GM19467 (cell line): ENCODE data around the gene SLC6A12.

Experiments
- ATAC-seq: cut with Tn5 transposase; IDR thresholded peaks from one replicate; pipeline ENCODE4 v1.9.1; 2021; ENCODE audit warnings: mild to moderate bottlenecking, moderate library complexity; ENCODE audit not compliant: unreplicated experiment

Gene SLC6A12

DNA sequence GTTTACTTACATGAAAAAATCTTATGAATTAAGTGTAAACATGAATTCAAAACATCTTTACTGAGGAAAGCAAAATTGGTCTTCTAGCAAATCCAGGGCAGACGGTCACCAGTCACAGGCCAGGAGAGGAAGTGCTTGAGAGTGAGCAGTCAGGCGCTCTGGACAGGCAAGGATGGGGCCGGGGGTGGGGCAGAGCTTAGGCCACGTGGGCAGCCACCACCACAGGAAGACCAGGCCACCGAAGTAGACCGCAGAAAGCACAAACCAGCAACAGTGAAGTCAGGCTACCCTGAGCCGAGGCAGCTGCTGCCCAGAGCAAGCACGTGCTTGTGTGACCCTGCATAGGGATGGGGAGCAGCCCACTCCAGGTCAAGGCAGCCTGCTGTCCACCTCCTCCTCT, 33.5 kb downstream of the SLC6A12 start:
- ATAC-seq: no peak

DNA sequence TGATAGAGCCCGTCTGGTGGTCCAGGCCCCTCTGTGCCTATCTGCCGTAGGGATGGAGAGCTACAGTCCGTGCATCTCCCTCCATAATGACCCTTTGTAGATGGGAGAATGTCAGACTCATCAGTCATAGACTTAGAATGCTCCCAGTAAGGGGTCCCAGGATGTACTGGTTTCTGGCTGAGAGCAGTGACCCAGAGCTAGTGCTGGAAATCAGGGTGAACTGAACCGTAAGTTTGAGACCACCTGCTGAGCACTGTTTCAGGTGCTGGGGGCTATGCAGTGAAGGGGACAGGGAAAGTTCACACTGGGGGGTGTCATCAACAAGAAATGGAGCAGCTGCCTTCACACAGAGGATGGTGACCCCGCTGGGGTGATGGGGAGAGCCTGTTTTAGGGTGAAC, 34.1 kb downstream of the SLC6A12 start:
- ATAC-seq: no peak

DNA sequence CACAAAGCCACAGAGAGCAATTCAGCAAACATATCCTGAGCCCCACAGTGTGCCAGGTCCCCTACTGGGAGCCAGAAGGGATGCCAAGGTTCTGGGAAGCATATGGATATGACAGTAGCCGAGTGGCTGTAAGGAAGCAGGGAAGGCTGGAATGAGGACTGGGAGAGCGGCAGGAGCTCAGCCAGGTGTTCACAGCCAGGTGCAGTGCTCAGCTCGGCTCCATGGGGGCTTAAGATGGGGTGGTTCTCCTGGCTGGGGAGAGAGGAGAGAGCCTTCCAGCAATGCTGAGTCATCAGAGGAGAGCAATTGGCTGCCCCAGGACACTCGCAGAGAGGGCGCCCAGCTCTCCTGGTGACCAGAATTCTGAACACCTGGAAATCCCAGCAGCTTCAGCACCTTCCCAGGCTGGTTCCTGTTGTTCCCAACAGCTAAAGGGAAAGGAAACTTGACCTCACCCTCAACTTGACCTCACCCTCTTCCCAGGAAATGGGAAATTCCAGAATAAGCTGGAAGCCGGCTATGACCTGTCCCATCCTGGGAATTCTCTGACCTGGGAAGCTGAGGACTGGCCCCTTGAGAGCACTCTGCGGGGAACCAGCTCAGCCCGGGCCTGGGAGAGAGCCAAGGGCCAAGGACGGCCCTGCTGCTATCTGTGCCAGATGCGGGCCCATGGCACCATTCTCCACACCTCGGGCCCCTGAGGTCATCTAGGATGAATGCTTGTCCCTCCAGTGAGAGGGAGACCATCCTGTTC, 34.6 kb downstream of the SLC6A12 start:
- no peak for ATAC-seq

DNA sequence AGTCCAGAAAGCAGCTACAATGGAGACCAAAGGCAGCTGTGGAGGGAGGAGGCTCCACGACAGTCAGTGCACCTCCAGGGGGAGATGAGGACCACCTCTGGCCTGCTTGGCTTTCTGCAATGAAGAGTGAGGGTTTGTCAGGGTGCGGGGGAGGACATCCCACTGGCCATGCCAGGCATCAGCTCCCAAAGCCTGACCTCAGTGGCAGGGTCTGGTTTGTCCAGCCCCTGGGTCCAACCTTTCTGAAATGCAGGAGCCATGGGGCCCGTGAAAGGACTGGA, 35.2 kb downstream of the SLC6A12 start:
- ATAC-seq: no peak

DNA sequence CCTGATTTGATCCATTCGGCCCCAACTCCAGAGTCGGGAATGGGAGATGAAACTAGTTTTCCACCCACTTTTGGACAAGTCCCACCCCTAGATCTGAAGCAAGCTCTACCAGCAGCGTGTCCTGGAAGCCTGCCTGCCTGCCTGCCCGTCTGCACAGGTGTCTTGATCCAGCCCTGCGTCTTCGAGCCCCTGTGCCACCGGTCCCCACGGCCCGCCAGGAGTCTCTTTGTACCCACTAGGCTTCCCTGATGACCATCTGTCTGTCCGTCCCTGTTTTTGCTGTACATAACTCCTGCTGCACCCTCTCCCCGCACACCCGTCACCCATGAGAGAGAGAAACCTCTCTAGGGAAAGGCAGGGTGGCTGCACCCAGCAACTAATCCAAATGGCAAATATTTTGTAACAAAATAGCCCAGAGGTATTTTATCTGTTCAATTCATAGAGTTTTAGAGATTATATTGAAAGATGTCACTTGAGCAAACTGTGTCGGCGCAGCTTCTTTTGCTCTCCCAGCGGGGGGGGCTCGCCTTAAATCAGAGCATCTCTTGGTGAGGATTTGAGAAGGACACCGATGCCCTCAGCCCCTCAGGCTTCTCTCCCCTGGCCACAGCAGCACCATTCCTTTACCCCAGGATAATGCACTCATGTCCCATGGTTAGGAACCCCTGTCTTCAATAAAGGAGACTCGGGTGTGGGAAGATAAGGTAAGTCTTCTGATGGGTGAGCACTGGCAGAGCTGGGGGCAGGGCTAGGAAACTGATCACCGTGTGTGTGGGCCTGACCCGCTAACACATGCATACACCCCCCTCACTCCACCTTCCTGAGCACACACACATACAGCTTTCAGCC, 35.8 kb downstream of the SLC6A12 start:
- no peak for ATAC-seq

DNA sequence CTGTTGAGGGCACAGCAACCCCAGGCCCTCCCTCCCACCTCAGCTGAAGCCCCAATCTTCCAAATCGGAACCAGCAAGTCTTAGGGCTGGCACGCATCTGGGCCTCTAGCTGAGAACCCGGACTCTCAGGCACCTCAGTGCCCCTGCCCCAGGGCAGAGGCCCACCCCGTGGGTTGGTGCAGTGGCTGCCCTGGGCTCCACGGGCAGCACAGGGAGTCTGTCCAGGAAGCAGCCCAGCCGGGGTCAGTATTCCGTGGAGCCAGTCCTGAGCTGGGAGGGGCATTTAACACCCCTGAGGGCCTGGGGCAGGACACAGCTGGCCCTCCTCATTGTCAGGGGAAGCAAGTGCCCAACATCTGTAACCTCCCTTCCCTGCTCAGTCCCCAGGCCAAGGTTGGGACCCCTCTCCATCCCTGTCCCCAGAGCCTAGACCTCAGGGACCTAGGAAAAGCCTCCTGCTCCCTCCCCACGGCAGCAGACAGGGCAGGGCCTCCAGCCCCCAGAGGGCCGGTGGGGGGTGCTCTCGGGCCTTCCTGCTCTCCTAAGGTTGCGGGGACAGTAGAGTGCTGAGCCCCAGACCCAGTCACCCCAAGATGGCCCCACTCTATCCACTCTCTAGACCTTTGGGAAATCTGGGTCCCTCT, 36.5 kb downstream of the SLC6A12 start:
- ATAC-seq: no peak

DNA sequence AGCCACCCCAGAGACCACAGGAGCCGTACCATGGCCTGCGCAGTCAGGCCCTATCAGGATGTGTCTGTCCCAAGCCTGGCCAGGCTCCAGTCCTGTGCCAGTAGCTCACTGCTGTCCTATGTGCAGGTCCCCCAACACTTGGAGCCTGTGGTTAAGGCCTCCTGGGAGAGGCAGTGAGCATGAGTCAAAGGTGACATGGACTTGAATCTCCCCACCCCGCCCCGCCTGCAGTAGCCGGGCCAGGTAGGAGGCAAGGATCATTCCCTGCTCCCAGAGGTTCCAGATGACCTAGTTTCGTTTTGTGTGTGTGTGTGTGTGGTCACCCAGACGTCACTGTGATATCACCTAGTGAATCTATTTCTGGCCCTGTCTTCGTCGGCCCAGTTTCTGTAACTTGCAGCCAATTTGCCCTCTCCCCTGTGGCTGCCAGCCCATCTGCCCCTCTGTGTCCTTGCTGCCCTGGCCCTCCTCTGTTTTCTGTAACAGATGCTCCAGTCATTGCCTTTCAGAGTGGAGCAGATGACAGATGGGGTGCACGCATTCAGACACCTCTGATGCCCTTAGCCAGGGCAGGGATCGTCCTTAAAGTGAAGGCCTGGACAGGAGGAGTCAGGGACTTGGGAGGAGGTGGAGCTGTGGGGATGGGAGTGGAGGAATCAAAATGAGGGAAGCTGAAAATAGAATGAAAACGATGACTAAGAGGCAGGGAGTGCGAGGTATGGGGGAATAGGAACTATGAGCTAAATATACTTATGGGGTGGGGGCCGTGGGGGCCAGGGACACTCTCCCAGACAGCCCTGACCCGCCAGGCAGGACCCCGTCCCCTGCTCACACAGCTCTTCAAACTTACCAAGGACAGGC, 37.4 kb downstream of the SLC6A12 start:
- ATAC-seq: no peak

DNA sequence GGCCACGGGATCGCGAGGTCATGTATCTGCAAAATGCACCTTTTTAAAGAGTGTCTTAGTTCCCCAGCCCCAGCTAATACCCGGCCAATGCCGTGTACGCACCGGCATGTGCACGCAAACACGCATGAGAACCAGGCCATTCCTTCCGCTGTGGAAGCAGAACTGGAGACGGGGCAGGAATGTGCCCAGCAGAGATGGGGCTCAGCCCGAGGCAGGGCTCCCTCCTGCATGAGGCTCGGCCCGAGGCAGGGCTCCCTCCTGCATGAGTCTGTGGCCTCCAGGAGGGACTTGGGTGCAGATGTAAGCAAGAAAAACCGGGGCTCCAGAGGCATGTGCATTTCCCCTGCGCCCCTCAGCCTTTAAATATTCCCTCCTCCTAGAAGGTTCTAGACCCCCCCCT, 38.2 kb downstream of the SLC6A12 start:
- no peak for ATAC-seq

DNA sequence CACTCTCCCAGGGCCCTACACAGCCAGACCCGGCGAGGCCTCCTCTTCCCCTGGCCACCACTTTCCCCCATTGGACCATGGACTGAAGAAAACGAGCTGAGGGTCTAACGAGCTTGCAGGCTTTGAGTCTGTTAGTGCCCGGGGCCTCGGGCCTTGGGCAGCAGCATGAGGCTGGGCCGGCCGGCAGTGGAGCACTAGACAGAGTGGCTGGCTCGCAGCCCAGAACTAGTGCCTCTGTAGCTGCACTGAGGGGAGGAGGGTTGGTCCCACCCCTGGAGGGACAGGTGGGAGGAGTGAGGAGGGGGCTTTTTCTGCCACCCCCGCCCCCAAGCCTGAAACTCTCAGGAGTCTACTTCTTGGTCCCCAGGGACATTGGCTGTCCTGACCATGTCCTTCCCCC, 38.7 kb downstream of the SLC6A12 start:
- no peak for ATAC-seq

DNA sequence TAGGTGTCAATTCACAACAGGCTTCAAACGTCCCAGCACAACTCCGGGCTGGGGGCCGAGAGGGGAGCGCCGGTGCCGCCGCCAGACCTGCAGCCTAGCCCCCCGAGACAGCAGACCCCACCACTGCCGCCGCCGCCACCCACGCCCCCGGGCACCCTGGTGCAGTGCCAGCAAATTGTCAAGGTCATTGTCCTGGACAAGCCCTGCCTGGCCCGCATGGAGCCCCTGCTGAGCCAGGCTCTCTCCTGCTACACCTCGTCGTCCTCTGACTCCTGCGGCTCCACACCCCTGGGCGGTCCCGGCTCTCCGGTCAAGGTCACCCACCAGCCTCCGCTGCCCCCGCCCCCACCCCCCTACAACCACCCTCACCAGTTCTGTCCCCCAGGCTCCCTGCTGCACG, 39.4 kb downstream of the SLC6A12 start:
- ATAC-seq: no peak

DNA sequence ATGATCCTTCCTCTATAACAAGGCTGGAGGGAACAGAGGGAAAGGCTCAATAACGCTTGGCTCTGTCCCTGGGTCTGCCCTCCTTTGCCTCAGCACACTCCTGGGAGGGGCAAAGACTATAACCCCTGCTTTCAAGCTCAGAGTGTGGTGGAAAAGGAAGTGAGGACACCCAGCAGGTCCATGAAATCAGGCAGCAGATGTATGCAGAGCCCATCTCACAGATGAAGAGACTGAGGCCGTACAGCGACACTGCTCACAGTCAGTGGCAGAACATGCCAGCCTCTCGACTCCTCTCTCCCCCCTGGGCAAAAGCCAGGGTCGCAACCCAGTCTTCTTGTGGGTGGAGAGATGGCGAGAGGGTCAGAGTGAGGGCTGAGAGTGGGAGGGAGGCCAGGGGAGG, 39.8 kb downstream of the SLC6A12 start:
- no peak for ATAC-seq

DNA sequence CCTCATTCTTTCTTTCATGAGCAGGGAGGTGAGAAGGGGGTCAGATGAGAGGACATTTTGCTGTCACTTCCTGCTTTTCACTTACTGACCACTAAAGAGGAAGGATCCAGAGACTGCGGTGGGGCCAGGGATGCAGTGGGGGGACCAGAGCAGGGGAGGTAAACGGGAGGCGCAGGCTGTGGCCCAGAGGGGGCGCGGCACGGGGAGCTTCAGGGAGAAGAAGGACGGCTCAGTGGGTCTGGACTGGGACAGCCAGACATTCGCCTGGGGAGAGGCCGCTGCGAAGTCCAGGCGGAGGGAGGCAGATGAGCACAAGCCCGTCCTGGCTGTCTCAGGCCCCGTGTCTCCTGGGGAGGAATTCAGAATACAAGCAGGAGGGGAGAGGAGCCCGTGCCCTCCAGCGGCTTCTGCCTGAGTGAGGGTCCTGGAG, 41.2 kb downstream of the SLC6A12 start:
- ATAC-seq: no peak

DNA sequence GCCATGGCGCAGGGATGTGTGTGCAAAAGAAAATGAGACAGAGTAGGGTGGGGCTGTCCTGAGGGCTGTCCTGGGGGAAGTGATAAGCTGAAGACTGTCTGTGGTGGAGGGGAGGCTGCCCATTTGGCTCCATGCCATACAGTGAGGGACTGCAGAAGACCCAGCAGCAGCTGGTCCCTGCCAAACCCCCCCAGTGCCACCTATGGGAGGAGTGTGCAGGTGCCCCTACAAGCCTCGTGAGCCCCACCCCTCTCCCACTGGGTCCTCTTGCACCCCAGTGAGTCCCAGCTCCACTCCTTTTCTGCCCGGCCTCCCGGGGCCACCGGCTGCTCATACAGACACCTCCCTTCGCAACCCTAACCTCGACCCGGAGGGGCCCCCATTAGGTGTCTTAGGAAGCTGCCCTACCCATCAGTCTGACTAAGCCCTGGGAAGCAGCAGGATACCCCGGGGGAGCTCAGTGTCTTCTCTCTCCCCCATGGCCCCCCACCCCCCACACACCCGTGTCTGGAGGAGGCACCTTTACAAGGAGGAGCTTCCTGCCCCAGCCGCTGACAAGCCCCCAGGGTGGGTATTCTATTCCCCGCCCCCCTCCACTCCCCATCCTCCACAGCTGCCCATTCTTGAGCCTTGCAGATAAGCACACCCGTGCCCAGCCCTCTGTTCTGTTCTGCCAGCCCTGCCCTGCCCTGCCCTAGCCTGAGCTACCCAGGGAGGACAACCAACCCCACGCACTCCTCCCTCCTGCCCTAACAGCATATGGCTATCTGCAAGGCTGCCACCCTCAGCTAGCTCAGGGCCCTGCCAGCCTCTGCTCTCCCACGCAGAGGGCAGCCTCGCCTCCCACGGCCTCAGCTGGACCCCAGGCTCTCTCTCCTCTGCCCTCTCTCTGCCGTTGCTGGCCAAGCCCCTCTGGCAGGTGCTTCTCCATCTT, 41.9 kb downstream of the SLC6A12 start:
- no peak for ATAC-seq

DNA sequence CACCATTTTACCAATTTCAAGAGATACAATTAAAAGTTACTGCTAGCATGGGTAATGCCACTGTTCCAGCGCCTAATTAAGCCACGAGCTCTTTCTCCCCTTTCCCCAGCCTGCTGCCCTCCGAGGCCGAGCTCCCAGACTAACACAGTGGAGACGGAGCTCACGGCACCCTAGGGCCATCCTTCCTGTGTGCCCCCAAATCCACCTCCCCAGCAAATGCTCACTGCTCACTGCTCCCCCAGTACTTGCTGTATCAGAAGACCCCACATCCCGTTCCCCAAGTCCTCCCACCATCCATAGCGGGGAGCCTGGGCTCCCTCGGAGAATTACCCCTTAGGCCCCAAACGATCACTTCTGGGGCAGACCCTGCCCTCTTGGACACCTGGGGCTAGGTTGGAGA, 42.7 kb downstream of the SLC6A12 start:
- no peak for ATAC-seq

DNA sequence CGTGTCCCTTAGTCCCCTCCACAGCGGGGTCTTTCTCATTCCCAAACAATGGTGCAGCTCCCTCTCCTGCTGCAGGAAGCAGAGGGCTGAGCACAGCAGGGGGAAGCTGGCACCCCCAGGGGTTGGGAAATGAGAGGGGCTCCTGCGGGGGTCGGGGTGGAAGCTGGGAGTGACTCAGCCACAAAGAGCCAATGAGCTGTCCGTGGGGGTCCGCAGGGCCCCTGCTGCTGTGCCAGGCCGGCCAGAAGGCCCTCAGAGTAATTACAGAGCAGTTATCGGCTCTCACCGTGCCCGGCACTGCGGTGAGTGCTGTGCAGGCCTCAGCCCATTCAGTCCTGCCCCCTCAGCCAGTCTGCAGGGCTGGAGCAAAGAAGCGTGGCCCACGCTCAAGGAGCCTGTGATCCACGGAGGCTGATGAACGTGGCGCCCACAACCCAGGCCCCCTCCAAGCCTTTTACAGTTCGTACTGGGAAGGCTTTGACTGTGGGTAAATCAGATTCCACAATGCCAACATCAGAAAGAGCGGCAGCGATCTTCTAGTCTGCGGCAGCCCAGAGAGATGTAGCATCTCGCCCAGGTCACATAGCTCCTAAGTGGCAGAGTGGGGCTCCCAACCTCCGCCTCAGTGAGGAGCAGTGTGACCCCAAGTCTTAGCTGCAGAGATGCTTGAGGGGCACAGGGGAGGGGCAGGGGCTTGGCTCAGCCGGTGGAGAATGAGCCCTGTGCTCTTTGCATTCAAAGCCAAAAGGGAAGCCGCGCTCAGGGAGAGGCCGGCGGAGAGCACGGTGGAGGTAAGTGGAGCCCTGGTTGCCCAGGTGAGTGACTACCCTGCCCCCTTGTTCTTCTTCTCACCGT, 43.4 kb downstream of the SLC6A12 start:
- no peak for ATAC-seq

DNA sequence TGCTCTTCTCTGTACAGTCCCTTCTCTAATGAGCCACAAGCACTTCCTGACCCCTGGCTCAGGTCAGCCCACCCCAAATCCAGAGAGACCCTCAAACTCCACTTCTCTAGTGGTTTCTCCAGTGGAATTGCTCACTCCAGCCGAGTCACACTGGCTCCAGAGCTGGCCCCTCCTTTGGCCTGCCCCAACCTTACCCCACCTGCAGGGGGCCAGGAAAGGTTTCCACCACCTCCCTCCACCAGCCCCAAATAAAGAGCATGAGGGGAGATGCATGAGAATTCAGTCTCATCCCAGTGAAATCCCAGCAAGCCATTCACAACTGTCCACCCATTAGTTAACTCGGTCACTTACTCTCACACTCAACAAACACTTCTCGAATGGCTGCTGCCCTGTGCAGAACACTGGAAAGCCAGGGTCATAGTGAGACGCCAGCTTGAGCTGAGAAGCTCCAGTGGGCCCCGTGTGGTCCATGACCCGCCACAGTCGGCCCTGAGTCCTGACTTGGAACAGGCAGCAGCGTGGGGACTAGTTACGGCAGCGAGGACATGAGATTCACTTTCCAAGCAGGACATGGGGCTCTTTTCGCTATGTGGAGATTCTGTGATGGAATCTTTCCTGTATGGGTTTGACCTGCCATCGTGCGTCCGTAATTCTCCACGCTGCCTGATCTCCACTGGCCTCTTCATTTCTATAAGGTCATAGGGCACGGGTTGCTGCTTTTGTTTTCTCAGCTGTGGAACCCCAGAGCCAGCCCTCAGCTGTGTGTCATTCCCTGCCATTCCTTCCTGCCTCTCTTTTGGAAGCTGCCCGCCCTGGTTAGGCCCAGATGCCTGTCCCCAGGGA, 44.2 kb downstream of the SLC6A12 start:
- ATAC-seq: no peak

DNA sequence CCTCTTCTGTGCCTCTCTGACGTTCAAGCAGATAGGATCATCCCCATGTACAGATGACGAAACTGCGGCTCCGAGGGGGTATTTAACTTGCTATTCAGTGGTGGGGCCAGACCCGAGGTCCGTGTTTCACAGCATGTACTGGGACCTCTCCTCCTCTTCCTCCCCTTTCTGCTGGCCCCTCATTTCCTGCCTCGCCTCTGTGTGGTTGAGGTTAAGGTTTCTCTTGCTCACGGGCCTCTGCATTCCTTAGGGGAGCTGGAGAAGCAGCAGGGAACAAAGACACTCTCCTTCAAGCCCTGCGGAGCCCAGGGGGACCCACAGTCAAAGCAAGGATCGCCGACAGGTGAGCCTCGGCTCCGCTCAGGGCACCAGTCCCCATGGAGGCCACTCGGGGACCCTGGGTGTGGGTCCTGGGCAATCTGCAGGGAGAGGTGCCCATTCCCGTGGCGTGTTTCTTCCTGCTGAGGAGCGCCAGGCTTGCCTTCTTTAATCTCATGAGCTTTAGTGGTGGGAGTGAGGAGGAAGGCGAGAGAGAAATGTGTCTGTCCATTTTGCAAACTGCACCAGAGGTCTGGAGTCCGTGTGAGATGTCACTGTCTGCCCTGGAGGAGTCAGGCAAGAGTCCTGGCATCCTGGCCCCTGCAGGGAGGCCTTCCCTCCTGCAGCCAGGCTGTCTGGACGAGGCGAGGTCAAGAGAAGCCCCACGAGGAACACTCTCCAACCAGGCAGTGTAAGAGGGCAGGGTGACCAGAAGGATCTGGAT, 45.0 kb downstream of the SLC6A12 start:
- ATAC-seq: no peak
